ENCODE results near the gene CENPS. TPM values are rescaled to one million over a fixed set of nuclear protein-coding genes. Genes with fewer than 3 reads are reported as not detected.

The CENPS gene
- total and polyA plus RNA-seq, 9 of the 15 experiments (the other 6 are each of a cell fraction or from before 2014, with no cell fraction given): 10.2 to 36.0 (median 26.0) TPM

GRCh38 chr1:10389271-10389973 is 40.8 kb upstream of the CENPS start:
- no peaks in the 10 kb centered on the region for H4K20me1 ChIP-seq (replicated peaks; ENCODE audit: control insufficient read depth, insufficient read depth, low read length)
- no peak overlapping the region for H3K4me2 ChIP-seq (ENCODE audit: insufficient read depth, low read length)
- peaks cover under 1 to 11% of the 10 kb centered on the region in 2 experiments; a peak in 1 of 5 replicates for H3K4me1 ChIP-seq (replicated peaks in 1 of 2; ENCODE audit: control insufficient read depth in 2 of 2, insufficient read depth in 2 of 2, low read length in 2 of 2)
- H3K36me3 ChIP-seq (ENCODE audit: control insufficient read depth, insufficient read depth, low read length): no peaks in the 10 kb centered on the region
- H3K9ac ChIP-seq (ENCODE audit: insufficient read depth in 1 of 2, low read depth in 2 of 2, low read length in 2 of 2): no peak overlapping the region
- no peak for DNase-seq (ENCODE audit: extremely low read depth in 1 of 4, low spot score in 3 of 4)
- WGBS (ENCODE audit: insufficient coverage, low coverage, missing lambda C conversion rate): 68% methylated on average over 6 of the region's 6 CpGs
- no peaks in the 10 kb centered on the region for H3K79me2 ChIP-seq (ENCODE audit: control insufficient read depth, insufficient read depth, low read length)
- H3K9me3 ChIP-seq (replicated peaks; ENCODE audit: control insufficient read depth, insufficient read depth, low read depth, low read length): no peaks in the 10 kb centered on the region
- no peak overlapping the region for H3K4me3 ChIP-seq
- no peak overlapping the region for H3K27ac ChIP-seq (ENCODE audit: extremely low read depth, low read depth, low read length)
- no peak for ATAC-seq
- H3K27me3 ChIP-seq (ENCODE audit: control insufficient read depth in 2 of 2, insufficient read depth in 2 of 2, low read length in 2 of 2): no peaks in the 10 kb centered on the region
- in situ Hi-C loops (cut with MboI): no loop called here
- no peak overlapping the region for H2AFZ ChIP-seq (ENCODE audit: low read depth, low read length)
- POLR2A ChIA-PET: interaction anchor here (0.6 to 4.2 kb wide), 2 partner anchors 10 to 1116 kb away, joined by 4 to 29 read pairs; partner anchors contain the start of gene PGD
- FAIRE-seq: no peak
- CTCF ChIA-PET (ENCODE audit: low intra/inter-chr PET ratio): no interaction called here
- TF ChIP-seq TBL1XR1 (IDR thresholded peaks at IDR 0.05; ENCODE audit: low read length in 2 of 2) (no peak), NFIC (IDR thresholded peaks at IDR 0.05) (peak; percentile 83), NFE2L1 (tag; IDR thresholded peaks at IDR 0.05; ENCODE audit: borderline replicate concordance, low read depth) (no peak), RBM14 (IDR thresholded peaks at IDR 0.05; ENCODE audit: borderline replicate concordance, insufficient read depth, low read depth, low read length) (no peak), ZNF324 (CRISPR knock-in tag; IDR thresholded peaks at IDR 0.05) (no peak), ZNF445 (CRISPR knock-in tag; IDR thresholded peaks at IDR 0.05; ENCODE audit: low read depth) (no peak), BMI1 (IDR thresholded peaks at IDR 0.05; ENCODE audit: low read length) (no peak)
- BruUV-seq (replicated peaks): no TSS peak
- H3K9me1 ChIP-seq (ENCODE audit: control insufficient read depth, insufficient read depth, low read length): no peaks in the 10 kb centered on the region
- intact Hi-C loops (cut with micrococcal nuclease): no loop called here

All from K562 (cell line).